Retinal pigment epithelial cell (primary cell): ENCODE results near the gene DMAC2L.

ENCODE experiments used
- DNase-seq: peaks from one replicate; pipeline ENCODE4 v3.0.0-alpha.2; 2010; ENCODE audit warnings: low read depth
- H3K4me3 ChIP-seq: 2 replicates; pipeline ENCODE4 v1.5.1; 2011; ENCODE audit warnings: mild to moderate bottlenecking, low read length, control low read depth, moderate library complexity
- TF ChIP-seq, protein P1 (sequence below): conservative IDR thresholded peaks from 2 replicates; pipeline ENCODE4 v1.5.1; 2011; ENCODE audit warnings: low read depth, low read length, control low read depth, inconsistent platforms

The DMAC2L gene

DNA sequence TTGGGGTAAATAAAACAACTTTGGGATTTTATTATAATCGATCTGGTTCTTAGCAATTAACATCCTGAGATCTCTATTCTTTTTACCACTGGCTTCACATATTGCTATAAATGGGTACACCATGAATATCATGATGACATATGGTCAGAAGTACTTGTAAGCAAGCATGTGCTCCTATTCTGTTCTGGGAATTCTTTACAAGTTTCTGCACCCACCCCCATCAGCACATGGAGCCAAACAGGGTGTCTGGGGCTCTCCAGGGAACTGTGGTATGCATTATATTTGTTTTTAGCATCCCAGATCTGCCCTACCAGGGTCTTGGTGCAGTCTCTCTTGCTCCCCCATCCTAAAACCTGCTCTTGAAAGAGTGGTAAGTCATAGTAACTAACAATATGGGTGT lies 31.3 kb downstream of the DMAC2L start:
- no peak for DNase-seq
- TF ChIP-seq, protein P1, sequence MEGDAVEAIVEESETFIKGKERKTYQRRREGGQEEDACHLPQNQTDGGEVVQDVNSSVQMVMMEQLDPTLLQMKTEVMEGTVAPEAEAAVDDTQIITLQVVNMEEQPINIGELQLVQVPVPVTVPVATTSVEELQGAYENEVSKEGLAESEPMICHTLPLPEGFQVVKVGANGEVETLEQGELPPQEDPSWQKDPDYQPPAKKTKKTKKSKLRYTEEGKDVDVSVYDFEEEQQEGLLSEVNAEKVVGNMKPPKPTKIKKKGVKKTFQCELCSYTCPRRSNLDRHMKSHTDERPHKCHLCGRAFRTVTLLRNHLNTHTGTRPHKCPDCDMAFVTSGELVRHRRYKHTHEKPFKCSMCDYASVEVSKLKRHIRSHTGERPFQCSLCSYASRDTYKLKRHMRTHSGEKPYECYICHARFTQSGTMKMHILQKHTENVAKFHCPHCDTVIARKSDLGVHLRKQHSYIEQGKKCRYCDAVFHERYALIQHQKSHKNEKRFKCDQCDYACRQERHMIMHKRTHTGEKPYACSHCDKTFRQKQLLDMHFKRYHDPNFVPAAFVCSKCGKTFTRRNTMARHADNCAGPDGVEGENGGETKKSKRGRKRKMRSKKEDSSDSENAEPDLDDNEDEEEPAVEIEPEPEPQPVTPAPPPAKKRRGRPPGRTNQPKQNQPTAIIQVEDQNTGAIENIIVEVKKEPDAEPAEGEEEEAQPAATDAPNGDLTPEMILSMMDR: no peak
- H3K4me3 ChIP-seq: no peak overlapping the region

DNA sequence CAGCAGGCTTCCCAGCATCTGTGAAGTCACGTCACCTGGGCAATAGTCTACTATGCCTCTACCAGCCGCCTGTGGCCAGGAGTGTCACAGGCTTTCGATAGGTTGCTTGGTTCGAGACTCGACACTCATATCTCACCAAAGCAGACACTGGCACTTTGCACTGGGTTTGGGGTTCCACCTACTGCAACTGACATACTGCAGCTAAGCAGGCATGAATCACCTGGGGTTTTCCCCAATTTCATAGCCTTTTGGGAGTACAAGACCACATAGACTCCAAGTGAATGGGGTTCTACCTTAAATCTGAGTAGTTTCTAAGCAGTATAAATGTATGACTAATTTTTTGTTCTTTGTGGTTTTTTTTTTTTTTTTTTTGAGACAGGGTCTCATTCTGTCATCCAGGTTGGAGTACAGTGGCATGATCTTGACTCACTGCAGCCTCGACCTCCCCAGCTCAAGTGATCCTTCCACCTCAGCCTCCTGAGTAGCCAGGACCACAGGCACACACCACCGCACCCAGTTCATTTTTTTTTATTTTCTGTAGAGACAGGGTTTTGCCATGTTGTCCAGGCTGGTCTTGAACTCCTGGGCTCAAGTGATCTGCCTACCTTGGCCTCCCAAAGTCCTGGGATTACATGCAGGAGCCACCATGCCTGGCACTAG lies 32.1 kb downstream of the DMAC2L start:
- DNase-seq: no peak
- H3K4me3 ChIP-seq: no peak overlapping the region
- TF ChIP-seq, protein P1: no peak

DNA sequence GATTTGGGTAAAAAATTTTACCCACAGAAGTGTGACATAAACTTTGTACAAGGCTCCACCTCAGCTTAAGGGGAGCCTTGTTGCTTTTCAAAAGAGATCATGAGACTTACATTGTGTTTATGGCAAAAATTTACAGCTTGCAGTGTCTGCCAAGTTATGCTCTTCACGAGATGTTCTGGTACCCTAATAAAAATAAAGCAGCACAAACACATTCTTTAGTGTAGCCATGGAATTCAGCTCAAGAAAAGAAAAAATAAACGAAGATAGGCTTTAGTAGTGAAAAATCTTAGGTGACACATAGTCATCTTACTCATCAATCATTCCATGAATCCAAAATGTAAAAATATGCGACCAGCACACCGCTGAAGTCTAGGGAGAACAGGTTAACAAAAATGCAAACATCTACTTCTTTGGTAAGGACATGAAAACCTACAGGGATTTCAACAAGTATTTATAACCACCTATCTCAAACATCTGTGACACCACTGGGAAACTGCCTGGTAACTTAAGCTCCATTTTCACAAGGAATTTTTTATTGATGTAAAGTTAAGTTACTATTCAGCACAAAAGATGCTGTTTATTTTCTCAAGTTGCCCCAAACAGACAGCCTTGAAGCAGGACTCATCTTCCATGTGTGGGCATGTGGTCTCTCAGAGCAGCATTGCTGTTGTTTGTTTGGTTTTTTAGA lies 32.9 kb downstream of the DMAC2L start:
- H3K4me3 ChIP-seq: no peak overlapping the region
- DNase-seq: no peak
- TF ChIP-seq, protein P1: no peak

DNA sequence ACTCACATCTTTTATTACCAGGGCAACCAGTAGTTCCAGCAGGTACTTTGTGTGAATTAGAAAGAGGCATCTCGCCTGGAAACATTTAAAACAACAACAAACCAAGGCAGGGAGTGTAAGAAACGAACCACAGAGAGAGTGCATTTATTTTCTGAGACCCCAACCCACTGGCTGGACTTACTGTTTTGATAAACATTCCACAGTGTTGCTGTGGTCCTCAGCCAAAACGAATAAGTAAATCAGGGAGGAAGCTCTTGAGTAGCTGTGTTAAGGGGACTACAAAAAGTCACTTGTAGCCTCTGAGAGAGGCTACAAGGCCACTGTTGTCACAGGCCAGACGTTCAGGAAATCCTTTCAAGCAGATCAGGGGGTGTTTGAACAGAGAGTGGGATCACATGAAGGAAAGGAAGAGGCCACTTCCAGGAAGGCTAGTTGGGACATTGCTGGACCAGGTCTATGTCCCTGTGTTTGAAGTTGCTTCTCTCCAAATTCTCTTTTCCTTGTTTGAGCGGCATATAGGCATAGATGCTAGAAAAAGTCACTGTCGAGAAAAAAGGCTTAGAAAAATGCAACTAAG lies 33.8 kb downstream of the DMAC2L start:
- no peak overlapping the region for H3K4me3 ChIP-seq
- TF ChIP-seq, protein P1: no peak
- no peak for DNase-seq

DNA sequence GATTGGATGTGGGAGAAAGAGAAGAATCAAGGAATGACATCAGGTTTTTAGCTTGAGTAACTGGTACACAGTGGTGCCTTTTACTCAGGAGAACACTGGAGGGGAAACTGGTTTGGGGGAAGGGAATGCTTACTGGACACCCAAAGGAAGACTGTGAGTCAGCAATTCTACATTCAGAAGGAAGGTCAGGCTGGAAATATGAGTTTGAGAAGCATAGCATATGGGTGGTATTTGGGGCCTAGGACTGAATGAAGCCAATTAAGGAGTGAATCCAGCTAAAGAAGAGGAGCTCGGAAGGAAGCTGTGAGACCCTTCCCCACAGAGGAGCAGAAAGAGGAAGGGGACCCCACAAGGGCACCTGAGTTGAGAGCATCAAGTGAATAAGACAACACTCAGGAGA lies 35.4 kb downstream of the DMAC2L start:
- TF ChIP-seq, protein P1: no peak
- DNase-seq: no peak
- H3K4me3 ChIP-seq: no peak overlapping the region

DNA sequence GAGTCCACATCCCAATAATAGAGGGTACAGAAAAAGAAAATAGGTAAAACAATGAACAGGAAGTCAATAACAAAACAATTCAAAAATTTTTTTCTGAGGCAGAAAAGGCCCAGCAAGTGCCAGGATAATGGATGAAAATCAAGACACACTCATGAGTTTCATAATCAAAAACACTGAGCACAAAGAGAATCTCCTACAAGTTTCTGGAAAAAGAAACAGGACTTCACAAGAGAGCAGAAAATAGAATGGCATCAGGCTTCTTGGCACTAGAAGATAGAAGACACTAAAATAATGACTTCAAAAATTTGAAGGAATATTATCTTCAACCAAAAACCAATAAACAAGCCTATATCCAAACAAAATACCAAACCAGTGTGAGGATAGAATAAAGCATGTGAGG lies 36.8 kb downstream of the DMAC2L start:
- no peak for DNase-seq
- TF ChIP-seq, protein P1: no peak
- H3K4me3 ChIP-seq: no peak overlapping the region

DNA sequence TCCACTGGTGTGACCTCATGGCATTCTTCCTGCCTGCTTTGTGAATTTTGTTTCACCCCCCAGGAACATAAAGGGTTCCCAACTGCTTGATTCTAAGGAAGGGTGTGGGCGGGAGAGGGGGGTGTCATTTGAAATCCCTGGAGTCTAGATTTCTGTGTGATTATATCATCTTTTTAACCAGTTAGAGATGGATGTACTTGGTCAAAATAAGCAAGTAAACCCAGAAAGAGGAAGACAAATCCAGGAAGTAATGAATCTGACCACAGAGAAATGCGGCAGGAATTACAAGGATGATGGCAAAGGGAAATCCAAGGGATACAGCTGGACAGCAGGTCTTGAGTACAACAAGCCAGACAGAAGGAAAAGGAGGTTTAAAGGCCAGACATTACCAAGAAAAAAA lies 38.9 kb downstream of the DMAC2L start:
- no peak overlapping the region for H3K4me3 ChIP-seq
- TF ChIP-seq, protein P1: no peak
- no peak for DNase-seq
